GM18951 (cell line): Measurements from ENCODE around the gene SYNE1.

Experiments used
- POLR2A ChIP-seq: IDR thresholded peaks from 4 replicates; pipeline ENCODE4 v1.6.1; 2011; ENCODE audit warnings: mild to moderate bottlenecking; ENCODE audit not compliant: insufficient read length, insufficient read depth; ENCODE audit errors: extremely low read depth
- in situ Hi-C: fragments of 300-500 bp; cut with MboI; formaldehyde crosslinking; loops from one replicate; pipeline ENCODE4 v1.12.0; 2022; ENCODE audit warnings: low sequenced_read_pairs, mixed read lengths, inconsistent platforms; ENCODE audit not compliant: unreplicated experiment

Gene SYNE1

DNA sequence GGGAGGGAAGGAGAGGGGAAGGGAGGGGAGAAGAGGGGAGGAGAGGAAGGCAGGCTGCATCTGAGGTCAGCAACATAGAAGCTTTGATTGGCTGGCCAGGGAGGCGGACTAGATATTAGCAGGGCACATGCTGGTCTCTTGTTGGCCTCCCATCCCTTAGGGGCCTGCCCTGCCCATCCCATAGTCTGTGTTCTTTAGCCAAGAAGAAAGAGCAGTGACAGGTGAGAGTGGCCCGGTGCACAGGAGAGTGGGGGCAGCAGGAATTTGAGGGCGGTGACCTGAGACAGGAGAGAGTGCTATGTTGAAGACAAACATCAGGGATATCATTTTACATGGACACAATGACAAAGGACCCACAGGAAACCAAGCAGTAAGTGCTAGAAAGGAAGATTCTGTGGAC lies 413.5 kb downstream of the SYNE1 start:
- TF ChIP-seq POLR2A: no peak
- in situ Hi-C loops: no loop called here

- in situ Hi-C loops: no loop called here
- TF ChIP-seq POLR2A: no peak
Measured at GRCh38 chr6:152221806-152222628, 415.1 kb downstream of the SYNE1 start.

- in situ Hi-C loops: no loop called here
- TF ChIP-seq POLR2A: no peak
Measured at GRCh38 chr6:152220786-152221185, 416.4 kb downstream of the SYNE1 start.

DNA sequence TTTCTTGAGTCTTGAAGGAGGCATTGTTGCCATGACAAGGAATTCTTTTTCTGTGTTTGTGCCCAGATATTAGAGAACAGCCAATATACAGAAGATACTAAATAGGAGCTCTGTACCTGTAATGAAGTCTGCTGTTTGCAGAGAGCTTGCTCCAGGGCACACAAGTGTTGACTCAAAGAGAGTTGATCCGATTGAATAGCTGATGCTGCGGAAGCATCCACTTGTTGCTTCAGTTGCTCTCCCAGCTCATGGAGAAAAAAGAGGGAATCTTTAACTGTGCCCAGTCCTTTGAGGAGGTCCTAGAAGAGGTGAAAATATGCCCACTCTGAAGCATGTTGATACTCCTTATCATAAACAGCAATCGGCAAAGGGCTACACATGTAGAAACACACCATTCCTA lies 418.3 kb downstream of the SYNE1 start:
- in situ Hi-C loops: no loop called here
- TF ChIP-seq POLR2A: no peak

DNA sequence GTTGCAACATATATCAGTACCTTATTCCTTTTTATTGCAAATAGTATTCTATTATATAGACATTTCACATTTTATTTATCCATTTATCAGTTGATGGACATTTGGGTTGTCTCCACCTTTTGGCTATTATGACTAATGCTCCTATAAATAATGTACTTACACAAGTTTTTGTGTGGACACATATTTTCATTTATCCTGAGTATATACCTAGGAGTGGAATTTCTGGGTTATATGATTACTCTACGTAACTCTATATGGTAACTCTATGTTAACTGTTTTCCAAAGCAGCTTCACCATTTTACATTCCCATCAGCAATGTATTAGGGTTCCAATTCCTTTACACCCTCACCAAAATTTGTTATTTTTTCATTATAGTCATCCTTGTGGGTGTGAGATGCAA lies 424.7 kb downstream of the SYNE1 start:
- no peak for TF ChIP-seq POLR2A
- in situ Hi-C loops: no loop called here

DNA sequence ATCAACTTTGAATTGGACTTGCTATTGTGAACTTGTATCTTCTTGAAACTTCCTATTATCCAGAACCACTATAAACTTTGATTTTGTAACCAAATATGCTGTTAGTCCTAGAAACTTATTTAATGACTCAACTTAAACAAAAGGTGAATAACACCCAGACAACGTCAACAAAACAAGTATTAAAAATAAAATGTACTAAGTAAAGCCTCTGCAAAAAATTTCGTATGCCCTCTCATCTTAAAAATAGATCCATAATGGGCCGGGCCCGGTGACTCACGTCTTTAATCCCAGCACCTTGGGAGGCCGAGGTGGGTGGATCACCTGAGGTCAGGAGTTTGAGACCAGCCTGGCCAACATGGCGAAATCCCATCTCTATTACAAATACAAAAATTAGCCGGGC lies 428.0 kb downstream of the SYNE1 start:
- in situ Hi-C loops: no loop called here
- TF ChIP-seq POLR2A: no peak

GRCh38 chr6:152207915-152208714 lies 429.0 kb downstream of the SYNE1 start:
- in situ Hi-C loops: no loop called here
- TF ChIP-seq POLR2A: no peak

DNA sequence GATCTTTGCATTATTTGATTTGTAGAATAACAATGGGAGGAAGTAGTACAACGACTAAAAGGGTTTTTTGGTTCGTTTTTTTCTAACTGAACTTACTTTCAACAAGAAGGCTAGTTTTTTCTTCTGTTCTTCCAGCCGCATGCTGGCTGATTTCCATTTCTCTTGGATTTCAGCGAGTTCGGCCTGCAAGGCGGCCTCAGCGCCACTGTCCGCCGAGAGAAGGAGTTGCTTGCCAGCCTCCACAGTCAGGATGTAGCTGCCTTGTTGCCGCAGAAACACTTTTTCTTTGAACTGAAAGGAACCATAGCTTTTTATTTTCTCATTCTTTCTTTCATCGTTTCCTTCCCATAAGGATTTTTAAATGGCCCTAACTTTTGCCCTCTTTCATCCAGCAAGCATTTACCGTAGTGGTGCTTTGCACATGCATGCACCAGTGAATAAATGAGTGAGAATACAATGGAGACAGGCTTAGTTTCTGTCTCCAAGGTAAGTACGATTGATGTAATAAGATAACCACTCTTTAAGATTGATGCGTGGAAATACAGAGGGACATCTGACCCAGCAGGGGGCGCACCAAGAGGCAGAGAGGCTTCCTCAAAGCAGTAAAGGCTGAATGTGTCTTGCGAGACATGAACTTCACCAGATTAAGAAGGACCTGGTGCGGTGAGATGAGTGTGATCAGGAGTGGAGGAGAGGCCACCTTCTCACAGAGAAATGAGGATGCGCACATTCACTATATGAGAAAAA lies 430.9 kb downstream of the SYNE1 start:
- in situ Hi-C loops: no loop called here
- no peak for TF ChIP-seq POLR2A

- in situ Hi-C loops: no loop called here
- no peak for TF ChIP-seq POLR2A
Measured at GRCh38 chr6:152204591-152204990, 432.6 kb downstream of the SYNE1 start.

DNA sequence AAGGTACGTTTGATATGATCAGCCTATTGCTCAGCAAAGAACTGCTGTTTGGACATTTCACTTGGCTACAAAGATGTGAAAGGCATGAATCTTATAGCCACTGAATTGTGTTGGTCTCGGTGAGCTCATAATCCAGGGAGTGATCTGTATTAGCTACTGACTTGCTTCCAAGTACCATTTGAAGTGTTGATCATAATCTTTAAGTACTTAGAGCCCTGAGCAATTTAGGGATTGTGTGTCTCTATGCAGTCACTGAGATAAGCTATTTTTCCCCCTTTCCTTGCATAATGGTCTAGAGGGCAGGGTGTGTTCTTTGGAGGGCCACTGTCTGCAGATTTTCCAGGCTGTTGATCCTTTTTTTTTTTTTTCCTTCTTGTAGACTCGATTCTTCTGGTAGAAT lies 436.0 kb downstream of the SYNE1 start:
- TF ChIP-seq POLR2A: no peak
- in situ Hi-C loops: no loop called here

GRCh38 chr6:152195896-152196295 lies 441.3 kb downstream of the SYNE1 start:
- in situ Hi-C loops: no loop called here
- no peak for TF ChIP-seq POLR2A

GRCh38 chr6:152189736-152190135 lies 447.4 kb downstream of the SYNE1 start:
- in situ Hi-C loops: no loop called here
- TF ChIP-seq POLR2A: no peak

DNA sequence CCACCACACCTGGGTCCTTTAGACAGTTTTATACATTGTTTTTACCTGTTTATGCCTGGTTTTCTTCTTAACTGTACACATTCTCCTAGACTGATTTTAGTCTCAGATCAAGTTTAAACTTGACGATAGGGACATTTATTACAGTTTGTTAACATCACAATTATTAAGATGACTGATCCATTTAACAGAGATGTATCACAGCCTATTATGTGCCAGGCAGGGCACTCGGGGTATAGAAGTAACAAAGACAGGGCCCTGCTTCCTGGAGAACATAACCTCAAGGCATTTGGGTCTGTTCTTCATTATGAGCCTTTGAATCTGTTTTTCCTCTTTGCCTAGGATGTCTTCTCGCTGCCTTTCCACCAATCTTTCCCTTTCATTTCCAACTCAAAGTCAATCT lies 449.2 kb downstream of the SYNE1 start:
- in situ Hi-C loops: no loop called here
- no peak for TF ChIP-seq POLR2A

GRCh38 chr6:152186840-152187239 lies 450.3 kb downstream of the SYNE1 start:
- in situ Hi-C loops: no loop called here

More at GRCh38 chr6:152186840-152187239, 450.3 kb downstream of the SYNE1 start:
- no peak for TF ChIP-seq POLR2A
